A549 (cell line): ENCODE results near the gene DSPP. TPM values are rescaled to one million over a fixed set of nuclear protein-coding genes. Genes with fewer than 3 reads are reported as not detected.

Experiments used
- ATAC-seq, 2 experiments: fragments of 200-7000 bp in 1 of 2; fragments of >200 bp in 1 of 2; cut with Nextera tagmentation in 1 of 2; cut with Tn5 transposase in 1 of 2; 3 replicates each; pipeline versions ENCODE4 v1.8.0 to v1.9.1; 2018 to 2020; ENCODE audit warnings: mild to moderate bottlenecking in 1 of 2, moderate library complexity in 1 of 2
- CTCF ChIA-PET: fragments of 300-600 bp; sonication (Branson Sonifier 250); formaldehyde crosslinking; extraction: SDS; loops from one replicate; lab custom pipeline; 2021; ENCODE audit warnings: antibody characterized with exemption, inconsistent platforms; lab: Yijun Ruan, JAX
- POLR2A ChIA-PET: fragments of 350-600 bp; formaldehyde crosslinking; extraction: SDS; loops from one replicate; lab custom pipeline; 2021; ENCODE audit warnings: antibody characterized with exemption, inconsistent platforms; lab: Yijun Ruan, JAX
- DNase-seq, 2 experiments: peaks; one replicate each; pipeline versions ENCODE4 v3.0.0 to v3.0.0-alpha.2; 2011 to 2016; ENCODE audit warnings: low read depth in 1 of 2, low spot score in 1 of 2
- FAIRE-seq: peaks from 2 replicates; lab custom pipeline; 2011; peaks lifted over from hg19 to GRCh38; lab: Jason Lieb, UNC
- H3K27ac ChIP-seq, 2 experiments: fragments of >200 bp; sonication (Bioruptor Twin); formaldehyde crosslinking; 3 replicates each; pipeline ENCODE4 v1.5.1; 2016 to 2017
- H3K4me1 ChIP-seq: fragments of >200 bp; sonication (Bioruptor Twin); formaldehyde crosslinking; 3 replicates; pipeline ENCODE4 v1.6.1; 2016
- H3K4me2 ChIP-seq: fragments of >200 bp; sonication (Bioruptor Twin); formaldehyde crosslinking; 3 replicates; pipeline ENCODE4 v1.6.1; 2016
- H3K4me3 ChIP-seq: fragments of >200 bp; sonication (Bioruptor Twin); formaldehyde crosslinking; 3 replicates; pipeline ENCODE4 v1.5.1; 2016
- H3K9me3 ChIP-seq: fragments of >200 bp; sonication (Bioruptor Twin); formaldehyde crosslinking; 3 replicates; pipeline ENCODE4 v1.6.1; 2016
- CBX8 ChIP-seq: fragments of 200-600 bp; sonication (generic); IDR thresholded peaks from 2 replicates; pipeline ENCODE4 v1.6.1; 2016
- CEBPB ChIP-seq, 2 experiments: fragments of >200 bp in 1 of 2; sonication (Bioruptor Twin) in 1 of 2; formaldehyde crosslinking in 1 of 2; IDR thresholded peaks; 2 replicates each; pipeline ENCODE4 v1.6.1; 2012 to 2016
- CHD4 ChIP-seq: fragments of 200-600 bp; sonication (generic); IDR thresholded peaks from 2 replicates; pipeline ENCODE4 v1.6.1; 2016; ENCODE audit warnings: antibody characterized with exemption, mild to moderate bottlenecking, borderline replicate concordance
- CTCF ChIP-seq: fragments of >200 bp; sonication (Bioruptor Twin); formaldehyde crosslinking; IDR thresholded peaks from 3 replicates; pipeline ENCODE4 v1.5.1; 2016
- ELK1 ChIP-seq: fragments of 150-350 bp; IDR thresholded peaks from 2 replicates; pipeline ENCODE4 v1.6.1; 2014; ENCODE audit warnings: low read depth, mild to moderate bottlenecking, low read length
- HEYL ChIP-seq: fragments of 250-450 bp; sonication (Bioruptor Pico); IDR thresholded peaks from 2 replicates; pipeline ENCODE4 v1.8.0; 2021; ENCODE audit warnings: mild to moderate bottlenecking, moderate library complexity
- HMGXB4 ChIP-seq: fragments of 250-450 bp; sonication (Bioruptor Pico); IDR thresholded peaks from 2 replicates; pipeline ENCODE4 v1.5.0; 2021; ENCODE audit warnings: mild to moderate bottlenecking, moderate library complexity, borderline replicate concordance
- JUN ChIP-seq, 2 experiments: fragments of >200 bp; sonication (Bioruptor Twin); formaldehyde crosslinking; IDR thresholded peaks; 2 replicates in 1 of 2; 3 replicates in 1 of 2; pipeline ENCODE4 v1.6.1; 2016 to 2017
- KDM5A ChIP-seq: fragments of 200-600 bp; sonication (generic); IDR thresholded peaks from 2 replicates; pipeline ENCODE4 v1.6.1; 2016; ENCODE audit warnings: antibody characterized with exemption, mild to moderate bottlenecking
- MAFK ChIP-seq: fragments of 450-650 bp; IDR thresholded peaks from 2 replicates; pipeline ENCODE4 v1.6.1; 2014; ENCODE audit not compliant: partially characterized antibody
- NFE2L2 ChIP-seq: fragments of 150-350 bp; conservative IDR thresholded peaks from 2 replicates; pipeline ENCODE4 v1.6.1; 2014; ENCODE audit warnings: low read length
- RARB ChIP-seq: fragments of 250-450 bp; sonication (Bioruptor Pico); IDR thresholded peaks from 2 replicates; pipeline ENCODE4 v1.8.0; 2021; ENCODE audit warnings: mild to moderate bottlenecking, moderate library complexity
- RNF2 ChIP-seq: fragments of 200-600 bp; sonication (generic); IDR thresholded peaks from 2 replicates; pipeline ENCODE4 v1.6.1; 2016; ENCODE audit warnings: low read depth, mild to moderate bottlenecking, antibody characterized with exemption, moderate library complexity, borderline replicate concordance
- TP53 ChIP-seq: fragments of 250-450 bp; sonication (Bioruptor Pico); IDR thresholded peaks from 2 replicates; pipeline ENCODE4 v1.5.0; 2021; ENCODE audit warnings: mild to moderate bottlenecking, moderate library complexity
- ZC3H11A ChIP-seq: fragments of 450-650 bp; IDR thresholded peaks from 2 replicates; pipeline ENCODE4 v1.6.1; 2014; ENCODE audit warnings: antibody characterized with exemption, mild to moderate bottlenecking
- WGBS: methylation state at CpG from one replicate; pipeline ENCODE4 v1.1.6; 2017; ENCODE audit errors: missing lambda C conversion rate; 5-methylcytosine and 5-hydroxymethylcytosine counted together
- polyA plus RNA-seq, 4 experiments: library from polyadenylated mRNA; depleted of rRNA in 3 of 4; stranded (reverse); fragments of >200 nt; fragmentation: RNase III in 1 of 4; extraction: RNeasy Plus Mini Kit Qiagen cat#74134 plus additional on column Dnase treatment in 1 of 4; gene quantifications; 2 replicates in 3 of 4; 3 replicates in 1 of 4; pipeline ENCODE4 v1.2.3, GENCODE V29; 2011 to 2017
- TF ChIP-seq, protein P1 (sequence below): IDR thresholded peaks from 2 replicates; pipeline ENCODE4 v1.6.1; 2012; ENCODE audit warnings: low read depth, borderline replicate concordance
- TF ChIP-seq, protein P2 (sequence below): fragments of 200-600 bp; sonication (generic); IDR thresholded peaks from 2 replicates; pipeline ENCODE4 v1.6.1; 2016; ENCODE audit warnings: antibody characterized with exemption, mild to moderate bottlenecking, moderate library complexity
- TF ChIP-seq, protein P3 (sequence below): IDR thresholded peaks from 2 replicates; pipeline ENCODE4 v1.6.1; 2012

Gene DSPP
- polyA plus RNA-seq, 2 of the 4 experiments (the other 2 are of a cell fraction): not detected

DNA sequence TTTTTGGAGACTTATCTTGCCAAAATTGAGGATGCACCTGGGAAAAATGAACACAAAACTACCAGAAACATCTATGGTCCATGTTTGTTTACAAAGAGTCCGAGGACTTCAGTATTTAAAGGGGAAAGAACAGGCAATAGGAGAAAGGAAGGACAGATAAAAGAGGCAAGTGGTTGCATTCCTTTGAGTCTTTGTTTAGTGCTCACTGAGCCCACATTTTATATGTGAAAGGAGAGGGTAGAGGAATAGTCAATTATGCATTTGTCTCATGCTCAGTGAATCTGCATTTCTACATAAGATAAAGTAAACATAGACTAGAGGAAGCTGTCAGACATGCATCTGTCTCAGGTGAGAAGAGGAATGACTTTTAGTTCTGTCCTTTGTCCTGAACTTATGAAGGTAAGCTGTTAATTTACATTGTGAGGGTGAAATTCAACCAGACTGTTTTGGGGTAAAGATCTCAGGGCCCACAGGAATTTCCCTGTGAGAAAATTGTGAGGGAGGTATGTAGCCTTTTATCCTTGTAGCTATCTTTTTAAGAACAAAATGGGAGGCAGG, 46.2 kb downstream of the DSPP start:
- no peak for DNase-seq
- no peak for ATAC-seq
- ChIA-PET CTCF (interaction anchor here (1.5 to 1.6 kb wide), 2 partner anchors 25 to 194 kb away, joined by 4 read pairs; no protein-coding TSS in a partner anchor), POLR2A (no interaction called here)
- H3K4me1 ChIP-seq: peaks cover 27% of the 10 kb centered on the region
- H3K27ac ChIP-seq: no peak overlapping the region
- no peak overlapping the region for H3K4me3 ChIP-seq
- WGBS: 44% methylated on average over 1 of the region's 1 CpG
- H3K4me2 ChIP-seq: no peak overlapping the region
- no peaks in the 10 kb centered on the region for H3K9me3 ChIP-seq
- FAIRE-seq: no peak
- no peak for TF ChIP-seq KDM5A
- TF ChIP-seq HMGXB4 (CRISPR knock-in tag): no peak
- TF ChIP-seq CTCF: no peak
- TF ChIP-seq, protein P1, sequence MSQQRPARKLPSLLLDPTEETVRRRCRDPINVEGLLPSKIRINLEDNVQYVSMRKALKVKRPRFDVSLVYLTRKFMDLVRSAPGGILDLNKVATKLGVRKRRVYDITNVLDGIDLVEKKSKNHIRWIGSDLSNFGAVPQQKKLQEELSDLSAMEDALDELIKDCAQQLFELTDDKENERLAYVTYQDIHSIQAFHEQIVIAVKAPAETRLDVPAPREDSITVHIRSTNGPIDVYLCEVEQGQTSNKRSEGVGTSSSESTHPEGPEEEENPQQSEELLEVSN: no peak
- no peak for TF ChIP-seq CHD4
- no peak for TF ChIP-seq RNF2
- TF ChIP-seq ELK1: no peak
- no peak for TF ChIP-seq CEBPB (IDR thresholded peaks at IDR 0.05)
- TF ChIP-seq MAFK: no peak
- no peak for TF ChIP-seq TP53
- no peak for TF ChIP-seq ZC3H11A
- TF ChIP-seq NFE2L2: no peak
- TF ChIP-seq, protein P2, sequence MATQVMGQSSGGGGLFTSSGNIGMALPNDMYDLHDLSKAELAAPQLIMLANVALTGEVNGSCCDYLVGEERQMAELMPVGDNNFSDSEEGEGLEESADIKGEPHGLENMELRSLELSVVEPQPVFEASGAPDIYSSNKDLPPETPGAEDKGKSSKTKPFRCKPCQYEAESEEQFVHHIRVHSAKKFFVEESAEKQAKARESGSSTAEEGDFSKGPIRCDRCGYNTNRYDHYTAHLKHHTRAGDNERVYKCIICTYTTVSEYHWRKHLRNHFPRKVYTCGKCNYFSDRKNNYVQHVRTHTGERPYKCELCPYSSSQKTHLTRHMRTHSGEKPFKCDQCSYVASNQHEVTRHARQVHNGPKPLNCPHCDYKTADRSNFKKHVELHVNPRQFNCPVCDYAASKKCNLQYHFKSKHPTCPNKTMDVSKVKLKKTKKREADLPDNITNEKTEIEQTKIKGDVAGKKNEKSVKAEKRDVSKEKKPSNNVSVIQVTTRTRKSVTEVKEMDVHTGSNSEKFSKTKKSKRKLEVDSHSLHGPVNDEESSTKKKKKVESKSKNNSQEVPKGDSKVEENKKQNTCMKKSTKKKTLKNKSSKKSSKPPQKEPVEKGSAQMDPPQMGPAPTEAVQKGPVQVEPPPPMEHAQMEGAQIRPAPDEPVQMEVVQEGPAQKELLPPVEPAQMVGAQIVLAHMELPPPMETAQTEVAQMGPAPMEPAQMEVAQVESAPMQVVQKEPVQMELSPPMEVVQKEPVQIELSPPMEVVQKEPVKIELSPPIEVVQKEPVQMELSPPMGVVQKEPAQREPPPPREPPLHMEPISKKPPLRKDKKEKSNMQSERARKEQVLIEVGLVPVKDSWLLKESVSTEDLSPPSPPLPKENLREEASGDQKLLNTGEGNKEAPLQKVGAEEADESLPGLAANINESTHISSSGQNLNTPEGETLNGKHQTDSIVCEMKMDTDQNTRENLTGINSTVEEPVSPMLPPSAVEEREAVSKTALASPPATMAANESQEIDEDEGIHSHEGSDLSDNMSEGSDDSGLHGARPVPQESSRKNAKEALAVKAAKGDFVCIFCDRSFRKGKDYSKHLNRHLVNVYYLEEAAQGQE: no peak
- no peak for TF ChIP-seq HEYL (CRISPR knock-in tag)
- TF ChIP-seq RARB (CRISPR knock-in tag): no peak
- TF ChIP-seq, protein P3, sequence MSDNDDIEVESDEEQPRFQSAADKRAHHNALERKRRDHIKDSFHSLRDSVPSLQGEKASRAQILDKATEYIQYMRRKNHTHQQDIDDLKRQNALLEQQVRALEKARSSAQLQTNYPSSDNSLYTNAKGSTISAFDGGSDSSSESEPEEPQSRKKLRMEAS: no peak
- no peak for TF ChIP-seq CBX8
- TF ChIP-seq JUN (IDR thresholded peaks at IDR 0.05): no peak
